Psoas muscle (tissue), 8 donors: Measurements from ENCODE around the gene PRR23E. TPM values are rescaled to one million over a fixed set of nuclear protein-coding genes. Genes with fewer than 3 reads are reported as not detected.

Source experiments
- ATAC-seq, 4 donors: fragments of 200-7000 bp; cut with Tn5 transposase; one replicate each; pipeline ENCODE4 v1.9.1; 2020; ENCODE audit warnings: moderate library complexity in 3 of 4, mild to moderate bottlenecking in 2 of 4
- DNase-seq, 2 donors: peaks; one replicate each; pipeline ENCODE4 v3.0.0-alpha.2; 2020
- H3K27ac ChIP-seq: fragments of 200-600 bp; one replicate; pipeline ENCODE4 v1.8.0; 2022
- H3K27me3 ChIP-seq, 3 donors: fragments of 200-600 bp in 1 of 3; one replicate each; pipeline versions ENCODE4 v1.6.1 to v1.8.0; 2013 to 2022; ENCODE audit warnings: low read length in 2 of 3, mild to moderate bottlenecking in 2 of 3, moderate library complexity in 1 of 3; ENCODE audit not compliant: insufficient read depth in 3 of 3
- H3K36me3 ChIP-seq, 2 donors: fragments of 200-600 bp in 1 of 2; one replicate each; pipeline versions ENCODE4 v1.6.1 to v1.8.0; 2013 to 2022; ENCODE audit warnings: low read depth in 1 of 2, mild to moderate bottlenecking in 1 of 2, moderate library complexity in 1 of 2; ENCODE audit not compliant: insufficient read depth in 1 of 2
- H3K4me1 ChIP-seq: fragments of 200-600 bp; one replicate; pipeline ENCODE4 v1.8.0; 2022
- H3K4me3 ChIP-seq: fragments of 200-600 bp; one replicate; pipeline ENCODE4 v1.8.0; 2022; ENCODE audit warnings: mild to moderate bottlenecking
- H3K9me3 ChIP-seq: fragments of 200-600 bp; one replicate; pipeline ENCODE4 v1.8.0; 2022
- WGBS, 3 donors: extraction: QIAGEN DNeasy Blood & Tissue Kit; methylation state at CpG; one replicate each; pipeline versions ENCODE4 v1.1.6 to v1.1.7; 2013; 5-methylcytosine and 5-hydroxymethylcytosine counted together
- intact Hi-C, 2 donors: fragments of 100-400 bp; cut with DNase I; formaldehyde crosslinking; loops; one replicate each; pipeline versions ENCODE4 v1.11.0 to v1.14.2; 2022
- long read RNA-seq, 2 donors: library from polyadenylated mRNA; unstranded; transcript quantifications; one replicate each; pipeline ENCODE4 v2.0.0, GENCODE V29; 2021
- polyA plus RNA-seq, 3 donors: library from polyadenylated mRNA; stranded (reverse); fragments of 200-250 nt; gene quantifications; one replicate each; pipeline ENCODE4 v1.2.3, GENCODE V29; 2013
- total RNA-seq, 4 donors: library from RNA; stranded (reverse); fragmentation: NEBNext Ultra II Directional in 2 of 4; extraction: Animal tissue kit (Norgen Biotek cat#: 25700) in 2 of 4; gene quantifications; one replicate each; pipeline versions ENCODE4 v1.2.1 to v1.2.4, GENCODE V29; 2021 to 2023
- TF ChIP-seq, protein P1 (sequence below): fragments of 200-600 bp; IDR thresholded peaks from one replicate; pipeline ENCODE4 v1.8.0; 2022; ENCODE audit warnings: antibody characterized with exemption
- donor health status: healthy with polysubstance abuse.
- donor health status: DM: no; HTN: no; CAD: no; lungs with moderate emphysema.
- donor health status: Bipolar disorder and iron deficiency.
- donor health status: healthy.
- donor health status: DM: yes; HTN: yes; CAD: no.
- donor health status: DM: no; HTN: no; CAD: no.
- donor health status: DM: no; HTN: no; CAD: no.
- donor health status: DM: yes; HTN: yes; CAD: no.

PRR23E gene, protein sequence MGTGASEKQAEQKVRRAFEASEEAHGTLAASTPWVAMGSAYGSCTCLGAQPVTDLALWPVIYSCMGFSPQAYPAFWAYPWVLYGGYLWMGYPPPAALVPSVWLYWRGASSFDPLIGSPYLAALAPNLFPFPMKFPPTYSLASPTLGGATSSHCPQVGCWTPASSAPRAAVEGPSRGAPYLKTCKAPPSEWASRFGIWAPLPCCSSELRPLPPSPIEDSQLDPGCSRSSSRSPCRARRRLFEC
- not detected for total RNA-seq
- not detected for polyA plus RNA-seq
- long read RNA-seq, donor 1 = 0 reads
- long read RNA-seq, donor 2 = 0 reads

DNA sequence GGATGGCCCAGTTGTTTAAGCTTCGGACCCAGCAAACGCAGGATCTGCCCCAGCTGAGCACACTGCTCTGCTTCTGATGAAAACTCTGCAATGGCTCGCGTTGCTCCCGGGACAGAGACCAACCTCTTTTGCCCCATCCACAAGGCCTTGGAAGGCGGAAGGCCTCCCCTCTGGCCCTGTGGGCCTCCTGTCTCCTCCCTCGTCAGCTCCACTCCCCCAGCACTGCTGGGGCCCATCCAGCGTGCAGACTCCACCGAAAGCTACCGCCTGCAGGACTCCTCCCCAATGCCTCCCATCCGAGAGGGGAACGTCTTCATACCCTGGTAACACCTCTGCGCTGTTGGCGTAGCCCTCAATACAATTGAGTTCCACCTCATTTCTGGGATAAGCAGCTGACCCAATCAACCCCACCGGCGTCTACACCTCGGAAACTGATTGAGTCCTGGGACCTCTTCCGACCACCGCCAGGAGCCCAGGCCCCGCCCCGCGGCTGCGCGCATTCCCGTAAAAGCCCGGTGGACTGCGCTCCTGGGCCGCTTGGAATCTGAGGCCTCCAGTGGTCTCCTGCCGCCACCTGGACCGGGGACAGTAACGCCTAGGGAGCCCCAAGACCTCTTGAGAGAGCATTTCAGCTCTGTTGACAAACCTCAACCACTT lies at the start of gene PRR23E:
PRR23E (plus strand) TSS at position 556 of the 657 bp plus-strand sequence. CDS start 3,555 bp downstream, outside the sequence.
- 84 to 93% (median 89%) methylated on average over 31 of the region's 31 CpGs for WGBS, 3 donors
- Histone ChIP-seq H3K4me3 (no peak within 1 kb of the TSS), H3K27ac (no peak within 1 kb of the TSS), H3K4me1 (no peaks in the 10 kb centered on the region), H3K9me3 (peaks cover 6% of the 10 kb centered on the region), H3K27me3 (no peaks in the 10 kb centered on the region), H3K36me3 (no peaks in the 10 kb centered on the region)
- no peak for ATAC-seq
- TF ChIP-seq, protein P1, sequence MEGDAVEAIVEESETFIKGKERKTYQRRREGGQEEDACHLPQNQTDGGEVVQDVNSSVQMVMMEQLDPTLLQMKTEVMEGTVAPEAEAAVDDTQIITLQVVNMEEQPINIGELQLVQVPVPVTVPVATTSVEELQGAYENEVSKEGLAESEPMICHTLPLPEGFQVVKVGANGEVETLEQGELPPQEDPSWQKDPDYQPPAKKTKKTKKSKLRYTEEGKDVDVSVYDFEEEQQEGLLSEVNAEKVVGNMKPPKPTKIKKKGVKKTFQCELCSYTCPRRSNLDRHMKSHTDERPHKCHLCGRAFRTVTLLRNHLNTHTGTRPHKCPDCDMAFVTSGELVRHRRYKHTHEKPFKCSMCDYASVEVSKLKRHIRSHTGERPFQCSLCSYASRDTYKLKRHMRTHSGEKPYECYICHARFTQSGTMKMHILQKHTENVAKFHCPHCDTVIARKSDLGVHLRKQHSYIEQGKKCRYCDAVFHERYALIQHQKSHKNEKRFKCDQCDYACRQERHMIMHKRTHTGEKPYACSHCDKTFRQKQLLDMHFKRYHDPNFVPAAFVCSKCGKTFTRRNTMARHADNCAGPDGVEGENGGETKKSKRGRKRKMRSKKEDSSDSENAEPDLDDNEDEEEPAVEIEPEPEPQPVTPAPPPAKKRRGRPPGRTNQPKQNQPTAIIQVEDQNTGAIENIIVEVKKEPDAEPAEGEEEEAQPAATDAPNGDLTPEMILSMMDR = no peak
- intact Hi-C loops = no loop called here
- DNase-seq = no peak

DNA sequence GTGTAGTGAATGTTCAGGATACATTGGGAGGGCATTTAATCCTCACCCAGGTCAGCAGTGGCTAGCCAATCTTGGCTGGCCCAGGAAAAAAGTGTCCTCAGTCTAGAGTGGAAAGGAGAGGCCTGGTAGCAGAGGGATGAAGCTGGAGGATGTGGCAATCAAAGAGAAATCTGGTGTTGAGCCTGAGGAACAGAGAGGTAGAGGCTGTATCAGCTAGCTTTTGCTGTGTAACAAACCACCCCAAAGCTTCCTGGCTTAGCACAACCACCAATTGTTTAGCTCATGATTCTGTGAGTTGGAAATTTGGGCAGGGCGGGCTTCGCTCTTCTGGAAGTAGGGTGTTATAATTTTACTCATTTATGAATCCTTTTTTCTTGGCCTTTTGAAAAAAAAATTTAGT lies 49.8 kb upstream of the PRR23E start:
- Histone ChIP-seq H3K27me3 (no peaks in the 10 kb centered on the region), H3K9me3 (no peaks in the 10 kb centered on the region), H3K36me3 (no peaks in the 10 kb centered on the region), H3K4me3 (no peak overlapping the region), H3K4me1 (peaks cover 3% of the 10 kb centered on the region), H3K27ac (no peak overlapping the region)
- TF ChIP-seq, protein P1 = no peak
- DNase-seq (no peak), ATAC-seq (no peak)
- WGBS, 3 donors = 68 to 100% (median 98%) methylated on average over 2 of the region's 2 CpGs
- intact Hi-C loops = no loop called here

DNA sequence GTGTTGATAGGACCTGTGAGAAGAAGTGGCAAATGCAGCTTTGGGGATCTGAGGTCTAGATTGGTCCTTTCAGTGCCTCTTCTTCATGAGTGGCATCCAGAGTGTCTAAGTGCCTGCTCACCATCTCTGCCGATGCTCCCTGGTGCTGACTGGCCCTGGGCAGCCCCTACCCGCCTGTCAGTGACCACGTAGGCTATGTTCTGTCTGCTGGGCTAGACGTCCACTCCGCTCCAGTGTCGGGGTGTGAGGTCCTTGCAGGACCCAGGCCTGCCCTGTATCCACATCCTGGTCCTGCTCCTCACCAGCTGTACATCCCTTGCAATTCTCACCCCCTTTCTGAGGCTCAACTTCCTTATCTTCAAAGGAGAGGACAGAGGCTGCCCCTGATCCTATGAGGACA lies 48.3 kb upstream of the PRR23E start:
- TF ChIP-seq, protein P1 = no peak
- WGBS, 3 donors = 87 to 90% (median 89%) methylated on average over 6 of the region's 6 CpGs
- H3K36me3 ChIP-seq = no peaks in the 10 kb centered on the region

DNA sequence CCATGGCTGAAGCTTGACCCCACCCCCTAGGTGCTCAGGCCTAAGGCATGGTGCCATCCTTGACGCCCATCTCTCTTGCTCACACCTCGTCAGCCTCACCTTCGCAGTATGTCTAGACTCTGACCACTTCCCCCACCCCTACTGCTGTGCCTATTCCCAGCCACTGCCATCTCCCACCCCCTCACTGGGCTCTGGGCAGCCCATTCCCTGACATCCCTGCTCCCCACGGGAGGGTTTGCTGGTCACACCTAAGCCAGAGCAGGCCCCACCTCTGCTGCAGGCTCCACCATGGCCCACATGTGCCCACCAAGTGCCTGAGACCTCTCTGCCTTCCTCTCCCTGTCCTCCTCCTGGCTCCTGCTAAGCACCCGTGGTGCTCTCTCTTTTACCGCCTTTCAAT lies 47.7 kb upstream of the PRR23E start:
- intact Hi-C loops = no loop called here

More for the DNA sequence above, 48.3 kb upstream of the PRR23E start:
- ATAC-seq (no peak), DNase-seq (no peak)
- intact Hi-C loops = no loop called here
- Histone ChIP-seq H3K9me3 (no peaks in the 10 kb centered on the region), H3K4me3 (no peak overlapping the region), H3K27ac (no peak overlapping the region), H3K27me3 (no peaks in the 10 kb centered on the region), H3K4me1 (no peaks in the 10 kb centered on the region)

More for the DNA sequence above, 47.7 kb upstream of the PRR23E start:
- no peak overlapping the region for H3K4me3 ChIP-seq
- DNase-seq (no peak), ATAC-seq (no peak)
- H3K4me1 ChIP-seq = no peaks in the 10 kb centered on the region
- H3K27ac ChIP-seq = no peak overlapping the region
- H3K27me3 ChIP-seq = no peaks in the 10 kb centered on the region
- TF ChIP-seq, protein P1 = no peak
- no peaks in the 10 kb centered on the region for H3K9me3 ChIP-seq
- no peaks in the 10 kb centered on the region for H3K36me3 ChIP-seq
- 88 to 96% (median 93%) methylated on average over 6 of the region's 6 CpGs for WGBS, 3 donors
